ENCODE results near the gene BRD3OS. TPM values are rescaled to one million over a fixed set of nuclear protein-coding genes. Genes with fewer than 3 reads are reported as not detected.

BRD3OS gene
- total and polyA plus RNA-seq, 2 donors = 10.2 to 21.8 TPM

GRCh38 chr9:134040176-134040565 lies 14.9 kb downstream of the BRD3OS start:
- no peak overlapping the region for H3K4me3 ChIP-seq (ENCODE audit: low read depth, low read length)
- no peak overlapping the region for H3K27ac ChIP-seq (ENCODE audit: low read depth)
- H3K36me3 ChIP-seq (ENCODE audit: insufficient read depth) = peaks cover 3% of the 10 kb centered on the region
- H3K4me1 ChIP-seq (ENCODE audit: insufficient read depth) = no peaks in the 10 kb centered on the region
- 91% methylated on average over 17 of the region's 17 CpGs for WGBS
- no peak for DNase-seq (ENCODE audit: extremely low spot score)

GRCh38 chr9:134040781-134041648 lies 15.7 kb downstream of the BRD3OS start:
- DNase-seq (ENCODE audit: extremely low spot score) = no peak
- 62% methylated on average over 21 of the region's 21 CpGs for WGBS
- Histone ChIP-seq H3K27ac (ENCODE audit: low read depth) (no peak overlapping the region), H3K4me3 (ENCODE audit: low read depth, low read length) (no peak overlapping the region), H3K4me1 (ENCODE audit: insufficient read depth) (no peaks in the 10 kb centered on the region), H3K36me3 (ENCODE audit: insufficient read depth) (peaks cover 3% of the 10 kb centered on the region)

GRCh38 chr9:134041649-134041962 lies 16.3 kb downstream of the BRD3OS start:
- H3K36me3 ChIP-seq (ENCODE audit: insufficient read depth) = peaks cover 3% of the 10 kb centered on the region
- DNase-seq (ENCODE audit: extremely low spot score) = no peak
- H3K27ac ChIP-seq (ENCODE audit: low read depth) = no peak overlapping the region
- no peaks in the 10 kb centered on the region for H3K4me1 ChIP-seq (ENCODE audit: insufficient read depth)
- 94% methylated on average over 16 of the region's 16 CpGs for WGBS
- no peak overlapping the region for H3K4me3 ChIP-seq (ENCODE audit: low read depth, low read length)

- peaks cover 5% of the 10 kb centered on the region for H3K36me3 ChIP-seq (ENCODE audit: insufficient read depth)
- no peak for DNase-seq (ENCODE audit: extremely low spot score)
Observed at GRCh38 chr9:134043531-134043988, 18.3 kb downstream of the BRD3OS start.

GRCh38 chr9:134044944-134045343 lies 19.7 kb downstream of the BRD3OS start:
- H3K27ac ChIP-seq (ENCODE audit: low read depth) = no peak overlapping the region
- no peak overlapping the region for H3K4me3 ChIP-seq (ENCODE audit: low read depth, low read length)
- H3K4me1 ChIP-seq (ENCODE audit: insufficient read depth) = no peaks in the 10 kb centered on the region
- no peak for DNase-seq (ENCODE audit: extremely low spot score)
- 90% methylated on average over 12 of the region's 12 CpGs for WGBS
- peaks cover 14% of the 10 kb centered on the region for H3K36me3 ChIP-seq (ENCODE audit: insufficient read depth)

More at GRCh38 chr9:134043531-134043988, 18.3 kb downstream of the BRD3OS start:
- 91% methylated on average over 11 of the region's 11 CpGs for WGBS
- Histone ChIP-seq H3K4me1 (ENCODE audit: insufficient read depth) (no peaks in the 10 kb centered on the region), H3K27ac (ENCODE audit: low read depth) (no peak overlapping the region), H3K4me3 (ENCODE audit: low read depth, low read length) (no peak overlapping the region)

GRCh38 chr9:134045841-134046544 lies 20.7 kb downstream of the BRD3OS start:
- Histone ChIP-seq H3K4me3 (ENCODE audit: low read depth, low read length) (no peak overlapping the region), H3K36me3 (ENCODE audit: insufficient read depth) (peaks cover 14% of the 10 kb centered on the region), H3K4me1 (ENCODE audit: insufficient read depth) (no peaks in the 10 kb centered on the region), H3K27ac (ENCODE audit: low read depth) (no peak overlapping the region)
- no peak for DNase-seq (ENCODE audit: extremely low spot score)
- 85% methylated on average over 26 of the region's 26 CpGs for WGBS

GRCh38 chr9:134046894-134047681 lies 21.8 kb downstream of the BRD3OS start:
- no peak for DNase-seq (ENCODE audit: extremely low spot score)
- no peak overlapping the region for H3K4me3 ChIP-seq (ENCODE audit: low read depth, low read length)
- 88% methylated on average over 21 of the region's 21 CpGs for WGBS
- no peak overlapping the region for H3K27ac ChIP-seq (ENCODE audit: low read depth)
- peaks cover 14% of the 10 kb centered on the region for H3K36me3 ChIP-seq (ENCODE audit: insufficient read depth)
- no peaks in the 10 kb centered on the region for H3K4me1 ChIP-seq (ENCODE audit: insufficient read depth)

GRCh38 chr9:134047868-134048581 lies 22.7 kb downstream of the BRD3OS start:
- H3K27ac ChIP-seq (ENCODE audit: low read depth) = no peak overlapping the region
- H3K36me3 ChIP-seq (ENCODE audit: insufficient read depth) = peaks cover 14% of the 10 kb centered on the region
- no peak overlapping the region for H3K4me3 ChIP-seq (ENCODE audit: low read depth, low read length)
- H3K4me1 ChIP-seq (ENCODE audit: insufficient read depth) = no peaks in the 10 kb centered on the region
- no peak for DNase-seq (ENCODE audit: extremely low spot score)
- WGBS = 92% methylated on average over 53 of the region's 53 CpGs

- Histone ChIP-seq H3K36me3 (ENCODE audit: insufficient read depth) (peaks cover 12% of the 10 kb centered on the region), H3K27ac (ENCODE audit: low read depth) (no peak overlapping the region), H3K4me3 (ENCODE audit: low read depth, low read length) (no peak overlapping the region), H3K4me1 (ENCODE audit: insufficient read depth) (no peaks in the 10 kb centered on the region)
- no peak for DNase-seq (ENCODE audit: extremely low spot score)
- WGBS = 91% methylated on average over 12 of the region's 12 CpGs
Observed at GRCh38 chr9:134048582-134048968, 23.3 kb downstream of the BRD3OS start.

GRCh38 chr9:134049236-134049635 lies 24.0 kb downstream of the BRD3OS start:
- Histone ChIP-seq H3K27ac (ENCODE audit: low read depth) (no peak overlapping the region), H3K4me3 (ENCODE audit: low read depth, low read length) (no peak overlapping the region), H3K36me3 (ENCODE audit: insufficient read depth) (peaks cover 10% of the 10 kb centered on the region), H3K4me1 (ENCODE audit: insufficient read depth) (no peaks in the 10 kb centered on the region)
- no peak for DNase-seq (ENCODE audit: extremely low spot score)
- 83% methylated on average over 20 of the region's 20 CpGs for WGBS

GRCh38 chr9:134049772-134050588 lies 24.7 kb downstream of the BRD3OS start:
- Histone ChIP-seq H3K4me1 (ENCODE audit: insufficient read depth) (no peaks in the 10 kb centered on the region), H3K36me3 (ENCODE audit: insufficient read depth) (peaks cover 10% of the 10 kb centered on the region)

GRCh38 chr9:134050726-134051125 lies 25.4 kb downstream of the BRD3OS start:
- Histone ChIP-seq H3K4me1 (ENCODE audit: insufficient read depth) (no peaks in the 10 kb centered on the region), H3K4me3 (ENCODE audit: low read depth, low read length) (no peak overlapping the region), H3K36me3 (ENCODE audit: insufficient read depth) (peaks cover 10% of the 10 kb centered on the region), H3K27ac (ENCODE audit: low read depth) (no peak overlapping the region)
- DNase-seq (ENCODE audit: extremely low spot score) = no peak
- 86% methylated on average over 14 of the region's 14 CpGs for WGBS

More at GRCh38 chr9:134049772-134050588, 24.7 kb downstream of the BRD3OS start:
- H3K4me3 ChIP-seq (ENCODE audit: low read depth, low read length) = no peak overlapping the region
- 91% methylated on average over 28 of the region's 28 CpGs for WGBS
- no peak for DNase-seq (ENCODE audit: extremely low spot score)
- no peak overlapping the region for H3K27ac ChIP-seq (ENCODE audit: low read depth)
